Parathyroid adenoma (tissue), 2 donors: Measurements from ENCODE around the gene PTPN14.

Experiments
- H2AFZ ChIP-seq: fragments of 300-600 bp; sonication (generic); one replicate; pipeline ENCODE4 v1.7.0; 2017; ENCODE audit warnings: antibody characterized with exemption, mild to moderate bottlenecking
- H3K27ac ChIP-seq: fragments of 300-600 bp; sonication (generic); one replicate; pipeline ENCODE4 v1.7.0; 2017
- H3K27me3 ChIP-seq: fragments of 300-600 bp; sonication (generic); one replicate; pipeline ENCODE4 v1.7.0; 2017; ENCODE audit warnings: low read length; ENCODE audit not compliant: control insufficient read depth, insufficient read depth
- H3K36me3 ChIP-seq: fragments of 300-600 bp; sonication (generic); one replicate; pipeline ENCODE4 v1.7.0; 2017; ENCODE audit warnings: low read length; ENCODE audit not compliant: control insufficient read depth, insufficient read depth
- H3K4me1 ChIP-seq: fragments of 300-600 bp; sonication (generic); one replicate; pipeline ENCODE4 v1.7.0; 2017; ENCODE audit warnings: control low read depth
- H3K4me2 ChIP-seq: fragments of 300-600 bp; sonication (generic); one replicate; pipeline ENCODE4 v1.7.0; 2017; ENCODE audit warnings: low read length
- H3K4me3 ChIP-seq: fragments of 300-600 bp; sonication (generic); one replicate; pipeline ENCODE4 v1.7.0; 2017; ENCODE audit warnings: low read depth, low read length
- H3K79me2 ChIP-seq: fragments of 300-600 bp; sonication (generic); one replicate; pipeline ENCODE4 v1.7.0; 2017; ENCODE audit warnings: control low read depth
- H3K9ac ChIP-seq: fragments of 300-600 bp; sonication (generic); one replicate; pipeline ENCODE4 v1.7.0; 2017; ENCODE audit warnings: mild to moderate bottlenecking
- H3K9me3 ChIP-seq: fragments of 300-600 bp; sonication (generic); one replicate; pipeline ENCODE4 v1.7.0; 2017; ENCODE audit warnings: low read length; ENCODE audit not compliant: control insufficient read depth
- CTCF ChIP-seq: fragments of 300-600 bp; sonication (generic); IDR thresholded peaks from one replicate; pipeline ENCODE4 v1.7.0; 2017; ENCODE audit warnings: antibody characterized with exemption, mild to moderate bottlenecking
- donor health status: primary hyperparathyroidism.

PTPN14 gene

GRCh38 chr1:214416858-214417257 lies 134.5 kb downstream of the PTPN14 start:
- Histone ChIP-seq H3K36me3 (no peaks in the 10 kb centered on the region), H3K9me3 (no peaks in the 10 kb centered on the region), H3K79me2 (no peaks in the 10 kb centered on the region), H3K4me1 (no peaks in the 10 kb centered on the region), H3K27me3 (no peaks in the 10 kb centered on the region), H3K4me2 (no peak overlapping the region), H3K4me3 (no peak overlapping the region), H3K27ac (no peak overlapping the region), H3K9ac (no peak overlapping the region), H2AFZ (no peak overlapping the region)
- TF ChIP-seq CTCF = no peak

- no peak overlapping the region for H3K4me3 ChIP-seq
- H3K36me3 ChIP-seq = no peaks in the 10 kb centered on the region
- no peak overlapping the region for H3K27ac ChIP-seq
- no peak overlapping the region for H2AFZ ChIP-seq
- no peaks in the 10 kb centered on the region for H3K79me2 ChIP-seq
- no peak overlapping the region for H3K9ac ChIP-seq
- H3K4me1 ChIP-seq = no peaks in the 10 kb centered on the region
- TF ChIP-seq CTCF = no peak
- H3K27me3 ChIP-seq = no peaks in the 10 kb centered on the region
- H3K4me2 ChIP-seq = no peak overlapping the region
- H3K9me3 ChIP-seq = no peaks in the 10 kb centered on the region
Observed at GRCh38 chr1:214416417-214416816, 135.0 kb downstream of the PTPN14 start.

GRCh38 chr1:214415131-214415530 lies 136.3 kb downstream of the PTPN14 start:
- Histone ChIP-seq H3K4me2 (no peak overlapping the region), H3K9ac (no peak overlapping the region), H3K4me1 (no peaks in the 10 kb centered on the region), H2AFZ (no peak overlapping the region), H3K36me3 (no peaks in the 10 kb centered on the region), H3K4me3 (no peak overlapping the region), H3K79me2 (no peaks in the 10 kb centered on the region), H3K9me3 (no peaks in the 10 kb centered on the region), H3K27ac (no peak overlapping the region), H3K27me3 (no peaks in the 10 kb centered on the region)
- no peak for TF ChIP-seq CTCF

- no peak overlapping the region for H2AFZ ChIP-seq
- no peak for TF ChIP-seq CTCF
- H3K27ac ChIP-seq = no peak overlapping the region
Observed at GRCh38 chr1:214414691-214415090, 136.7 kb downstream of the PTPN14 start.

GRCh38 chr1:214413315-214413714 lies 138.1 kb downstream of the PTPN14 start:
- Histone ChIP-seq H2AFZ (no peak overlapping the region), H3K27ac (no peak overlapping the region), H3K4me2 (no peak overlapping the region), H3K36me3 (no peaks in the 10 kb centered on the region), H3K79me2 (no peaks in the 10 kb centered on the region), H3K4me1 (no peaks in the 10 kb centered on the region), H3K4me3 (no peak overlapping the region), H3K9me3 (no peaks in the 10 kb centered on the region), H3K9ac (no peak overlapping the region), H3K27me3 (no peaks in the 10 kb centered on the region)
- no peak for TF ChIP-seq CTCF

More at GRCh38 chr1:214414691-214415090, 136.7 kb downstream of the PTPN14 start:
- Histone ChIP-seq H3K4me3 (no peak overlapping the region), H3K36me3 (no peaks in the 10 kb centered on the region), H3K9me3 (no peaks in the 10 kb centered on the region), H3K9ac (no peak overlapping the region), H3K4me1 (no peaks in the 10 kb centered on the region), H3K79me2 (no peaks in the 10 kb centered on the region), H3K27me3 (no peaks in the 10 kb centered on the region), H3K4me2 (no peak overlapping the region)
